Lower leg skin (tissue), 3 donors: Measurements from ENCODE around the gene PCNX4.

Experiments
- CTCF ChIP-seq, 3 donors: fragments of 450-650 bp; IDR thresholded peaks; one replicate each; pipeline ENCODE4 v1.5.1; 2016; ENCODE audit warnings: antibody characterized with exemption in 3 of 3, mild to moderate bottlenecking in 3 of 3, moderate library complexity in 2 of 3
- POLR2A ChIP-seq, 2 donors: fragments of 450-650 bp; IDR thresholded peaks; one replicate each; pipeline ENCODE4 v1.6.1; 2016 to 2017; ENCODE audit warnings: antibody characterized with exemption in 2 of 2, mild to moderate bottlenecking in 1 of 2, moderate library complexity in 1 of 2

DNA sequence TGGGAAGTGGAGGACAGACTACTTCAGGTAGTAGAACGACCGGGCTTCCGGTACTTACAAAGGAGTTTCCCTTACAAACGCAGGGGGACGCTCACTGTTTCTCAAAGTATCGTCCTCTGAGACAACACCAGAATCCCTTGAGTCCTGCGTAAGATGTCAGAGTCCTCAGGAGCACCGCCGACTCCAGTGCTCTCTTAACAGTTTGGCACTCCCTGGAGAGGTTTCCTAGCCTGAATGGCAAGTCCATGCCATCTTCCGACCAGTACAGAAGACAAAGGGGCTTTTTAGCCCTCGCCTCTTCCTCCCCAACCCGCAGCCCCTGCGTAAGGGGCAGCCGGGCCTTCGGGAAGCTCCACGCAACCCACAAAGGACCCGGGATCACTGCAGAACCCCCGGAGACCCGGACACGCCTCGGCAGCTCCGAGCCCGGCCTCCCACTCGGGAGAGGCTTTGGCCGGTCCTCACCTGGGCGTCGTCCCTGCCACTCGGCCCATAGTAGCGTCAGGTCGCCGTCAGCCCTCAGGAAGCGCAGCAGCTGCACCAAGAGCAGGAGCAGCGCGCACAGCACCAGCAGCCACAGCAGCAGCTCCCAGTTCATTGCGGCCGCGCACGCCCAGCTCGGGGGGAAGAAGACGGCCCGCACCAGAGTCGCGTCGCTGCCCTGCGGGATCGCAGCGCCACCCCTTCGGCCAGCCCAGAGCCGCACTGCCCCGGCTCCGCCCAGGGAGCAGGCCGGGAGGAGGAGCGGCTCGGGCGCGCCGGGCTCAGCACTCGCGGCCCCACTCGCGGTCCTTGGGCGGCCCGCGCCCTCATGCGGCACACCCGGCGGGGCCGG, 73.2 kb downstream of the PCNX4 start, which contains the start of gene DHRS7:
- TF ChIP-seq CTCF (IDR thresholded peaks at IDR 0.05), result no peak
- peak in 1 of 2 donors; percentile 38 for TF ChIP-seq POLR2A (IDR thresholded peaks at IDR 0.05)
